HG03135 (cell line): ENCODE measurements around the gene FAM228B.
A peak's percentile ranks its signal among the peaks of the same experiment; 100 is the strongest.
"Not testable (repeated sequence)": the region's sequence is repeated elsewhere in the genome, so short reads cannot be mapped to it uniquely, and the experiment has no call there.

Experiments used
- ATAC-seq: cut with Tn5 transposase; IDR thresholded peaks from one replicate; pipeline ENCODE4 v1.9.1; 2021; ENCODE audit warnings: mild to moderate bottlenecking, moderate library complexity; ENCODE audit not compliant: unreplicated experiment

The FAM228B gene

GRCh38 chr2:24123195-24123921 lies at the start of gene FAM228B, which contains the start of gene PFN4:
FAM228B (plus strand) TSS chr2:24123469; CDS start chr2:24124362, 893 bp downstream.
PFN4 (minus strand) TSS chr2:24123334; CDS start chr2:24122535, 799 bp downstream.
- ATAC-seq, result peak; percentile 86

- ATAC-seq, result no peak
Measured at GRCh38 chr2:24073816-24074215, 49.5 kb upstream of the FAM228B start.

- no peak for ATAC-seq
Measured at GRCh38 chr2:24075259-24075658, 48.0 kb upstream of the FAM228B start.

DNA sequence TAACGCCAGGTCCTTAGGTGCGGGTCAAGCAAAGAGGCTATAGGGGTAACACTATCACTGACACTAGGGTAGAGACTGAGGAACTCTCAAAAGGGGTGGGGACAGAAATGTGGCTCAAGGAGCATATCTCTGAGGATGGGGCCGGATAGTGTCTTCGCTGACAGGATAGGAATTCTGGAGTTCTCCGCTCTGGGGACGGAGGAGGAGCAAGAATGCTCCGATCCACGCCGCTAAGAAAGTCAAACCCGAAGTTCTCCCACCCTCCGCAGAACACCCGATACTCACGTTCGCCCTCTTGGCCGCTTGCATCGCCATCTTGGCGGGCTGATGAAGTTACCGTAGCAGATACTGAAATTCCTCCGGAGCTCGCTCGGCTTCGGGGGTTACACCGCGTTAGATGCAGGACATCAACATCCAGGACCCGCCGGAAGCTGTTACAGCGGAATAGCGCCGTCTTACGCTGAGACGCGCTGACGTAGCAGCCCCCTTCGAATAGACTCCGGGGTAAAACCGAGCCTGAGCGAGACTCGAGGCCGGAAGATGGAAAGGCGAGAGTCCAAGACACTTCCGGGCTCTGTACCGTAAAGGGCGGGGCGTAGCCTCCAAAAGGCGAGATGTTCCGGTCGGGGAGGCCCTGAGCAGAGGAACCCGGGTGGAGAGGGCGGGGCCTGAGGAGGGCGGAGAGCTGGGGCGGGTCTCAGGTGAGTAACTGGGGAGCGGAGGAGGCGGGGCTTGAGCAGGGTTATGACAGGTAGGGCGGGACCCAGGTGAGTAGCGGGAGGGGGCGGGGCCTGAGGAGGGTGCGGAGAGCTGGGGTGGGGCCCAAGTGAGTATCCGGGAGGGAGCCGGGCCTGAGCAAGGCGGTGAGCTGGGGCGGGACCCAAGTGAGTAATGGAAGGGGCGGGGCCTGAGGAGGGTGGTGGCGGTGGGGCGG lies 47.1 kb upstream of the FAM228B start, which contains the start of gene SF3B6:
Gene SF3B6 (minus strand): TSS at position 412 of the 934 bp plus-strand sequence. CDS start 97 bp downstream, at position 315.
- peak; percentile 95 for ATAC-seq

- no peak for ATAC-seq
Measured at GRCh38 chr2:24076849-24077534, 46.3 kb upstream of the FAM228B start.

DNA sequence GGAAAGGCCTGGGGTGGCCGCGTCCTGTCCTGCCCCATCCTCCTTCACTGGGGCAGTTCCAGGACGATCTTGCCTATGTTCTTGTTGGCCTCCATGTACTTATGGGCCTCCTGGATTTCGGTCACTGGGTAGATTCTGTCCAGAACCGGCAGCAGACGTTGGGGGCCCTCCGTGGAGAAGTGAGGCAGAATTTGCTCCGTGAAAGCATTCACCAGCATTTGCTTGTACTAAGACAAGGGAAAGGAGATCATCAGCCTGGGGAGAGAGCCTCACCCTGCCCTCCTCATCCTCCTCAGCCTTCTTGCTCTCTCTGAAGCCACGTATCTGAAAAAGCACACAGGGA lies 45.8 kb upstream of the FAM228B start:
- no peak for ATAC-seq

DNA sequence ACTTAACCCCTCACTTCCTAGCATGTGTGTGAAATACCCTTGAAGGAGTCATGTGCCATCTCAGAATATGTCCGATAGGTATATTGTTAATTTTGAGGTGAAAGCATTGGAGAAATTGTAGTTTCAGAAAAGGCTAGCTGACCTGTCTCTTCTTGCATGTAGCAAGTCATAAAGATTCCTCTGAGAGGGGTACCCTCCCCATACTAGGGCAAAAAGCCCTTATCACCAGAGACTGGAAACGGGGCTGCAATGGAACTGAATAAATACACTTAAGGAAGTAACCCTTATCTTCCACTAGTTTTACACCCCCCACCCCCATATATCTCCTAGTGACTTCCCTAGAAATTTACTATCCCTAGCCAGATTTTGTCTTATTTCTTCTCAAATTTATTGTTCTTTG lies 45.4 kb upstream of the FAM228B start:
- ATAC-seq, result no peak

DNA sequence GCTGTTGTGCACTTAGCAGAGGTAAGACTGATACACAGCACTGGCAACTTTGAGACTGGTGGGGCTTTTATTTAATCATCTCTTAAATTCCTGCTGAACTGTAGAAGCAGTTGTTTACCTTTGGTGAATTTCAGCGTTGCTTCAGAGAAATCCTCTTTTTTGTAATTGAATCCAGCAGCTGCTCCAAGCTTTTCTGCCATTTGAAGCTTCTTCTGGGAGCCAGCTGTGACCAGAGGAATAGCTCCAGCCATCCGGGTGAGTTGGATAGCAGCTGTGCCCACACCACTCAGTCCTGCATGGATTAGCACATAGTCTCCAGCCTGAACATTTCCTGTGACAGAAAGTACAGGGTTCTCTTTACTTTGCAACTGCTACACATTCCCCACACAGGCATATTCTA lies 42.6 kb upstream of the FAM228B start:
- ATAC-seq, result no peak

GRCh38 chr2:24082787-24083566 lies 40.3 kb upstream of the FAM228B start:
- no peak for ATAC-seq

- peak; percentile 71 for ATAC-seq
Measured at GRCh38 chr2:24083567-24084385, 39.5 kb upstream of the FAM228B start.

DNA sequence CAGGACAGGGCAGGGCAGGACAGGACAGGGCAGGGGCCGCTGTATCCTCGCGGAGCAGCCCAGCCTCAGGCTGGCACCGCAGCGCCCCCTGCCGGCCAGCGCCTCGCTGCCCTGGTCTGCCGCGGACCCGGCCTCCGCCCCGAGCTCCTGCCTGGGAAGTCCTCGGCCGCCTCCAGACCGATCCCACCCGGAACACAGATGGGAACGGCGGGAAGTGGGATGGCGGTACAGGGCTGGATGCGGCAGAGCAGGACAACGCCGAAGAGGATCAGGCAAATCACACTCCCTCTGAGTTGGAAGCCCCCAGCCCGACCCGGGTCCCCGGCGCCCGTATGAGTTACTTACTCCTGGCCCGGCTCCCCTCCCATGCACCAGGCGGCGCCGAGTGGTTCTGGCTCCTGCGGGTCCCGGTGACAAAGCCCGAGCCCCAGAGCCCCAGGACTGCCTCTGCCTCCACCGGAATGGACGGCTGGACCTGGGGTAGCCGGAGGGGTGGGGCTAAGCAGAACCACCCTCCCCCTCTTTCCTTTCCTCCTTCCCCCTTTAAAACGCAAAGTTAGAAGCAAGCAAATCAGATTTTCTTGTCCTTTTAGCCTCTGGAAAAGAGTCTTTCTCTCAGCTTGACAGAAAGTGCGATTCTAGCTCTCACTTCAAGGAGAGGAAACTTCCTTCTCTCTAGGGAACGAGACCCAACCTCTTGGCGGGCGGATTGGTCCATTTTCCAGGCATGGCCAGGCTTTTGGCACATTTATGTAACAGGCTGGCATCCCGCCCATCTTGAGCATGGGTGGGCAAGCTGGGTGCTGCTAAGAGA lies 38.7 kb upstream of the FAM228B start, which contains the start of gene TP53I3:
Gene TP53I3 (minus strand): TSS at position 449 of the 814 bp plus-strand sequence. CDS start 508 bp downstream, outside the sequence.
- peak; percentile 80 for ATAC-seq

DNA sequence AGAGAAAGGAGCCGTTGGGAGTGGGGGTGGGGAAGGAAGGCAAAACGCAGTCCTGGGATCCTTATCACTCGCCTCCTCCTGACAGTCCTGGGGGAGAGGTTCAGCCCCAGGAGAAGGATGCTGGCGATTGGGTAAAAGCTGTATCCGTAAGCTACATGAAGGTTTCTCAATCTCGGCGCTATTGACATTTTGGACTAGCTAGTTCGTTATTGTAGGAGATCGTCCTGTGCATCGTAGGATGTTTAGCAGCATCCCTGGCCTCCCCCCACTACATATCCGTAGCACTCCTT lies 38.1 kb upstream of the FAM228B start:
- ATAC-seq, result no peak

DNA sequence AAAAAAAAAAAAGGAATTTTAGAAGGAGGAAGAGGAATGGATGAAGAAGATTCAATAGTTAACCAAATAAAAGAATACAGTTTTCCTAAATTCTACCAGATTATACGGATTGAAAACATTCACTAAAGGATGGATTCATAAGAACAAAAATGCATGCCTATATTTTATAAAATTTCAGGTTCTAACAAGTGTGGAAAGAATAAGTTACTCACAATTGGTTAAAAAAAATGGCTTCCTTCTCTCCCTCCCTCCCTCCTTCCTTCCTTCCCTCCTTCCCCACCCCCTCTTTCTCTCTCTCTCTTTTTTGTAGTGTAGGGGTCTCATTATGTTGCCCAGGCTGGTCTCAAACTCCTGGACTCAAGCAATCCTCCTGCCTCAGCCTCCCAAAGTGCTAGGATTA lies 37.0 kb upstream of the FAM228B start:
- no peak for ATAC-seq

DNA sequence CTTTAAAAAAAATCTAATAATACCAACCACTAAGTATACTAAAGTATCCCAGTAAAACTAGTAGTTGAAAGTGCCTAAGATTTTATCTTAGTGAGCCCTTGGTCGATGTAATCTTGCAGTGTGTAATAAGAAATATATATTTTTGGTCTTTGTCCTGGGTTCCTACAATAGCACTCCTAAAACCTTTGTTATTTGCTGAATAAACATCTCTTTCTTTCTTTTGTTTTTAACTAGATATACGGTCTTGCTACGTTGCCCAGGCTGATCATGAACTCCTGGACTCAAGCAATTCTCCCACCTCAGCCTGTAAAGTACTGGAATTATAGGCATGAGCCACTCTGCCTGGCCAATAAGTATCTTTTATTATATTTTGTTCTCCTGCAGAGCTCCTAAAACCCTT lies 36.2 kb upstream of the FAM228B start:
- ATAC-seq, result no peak

DNA sequence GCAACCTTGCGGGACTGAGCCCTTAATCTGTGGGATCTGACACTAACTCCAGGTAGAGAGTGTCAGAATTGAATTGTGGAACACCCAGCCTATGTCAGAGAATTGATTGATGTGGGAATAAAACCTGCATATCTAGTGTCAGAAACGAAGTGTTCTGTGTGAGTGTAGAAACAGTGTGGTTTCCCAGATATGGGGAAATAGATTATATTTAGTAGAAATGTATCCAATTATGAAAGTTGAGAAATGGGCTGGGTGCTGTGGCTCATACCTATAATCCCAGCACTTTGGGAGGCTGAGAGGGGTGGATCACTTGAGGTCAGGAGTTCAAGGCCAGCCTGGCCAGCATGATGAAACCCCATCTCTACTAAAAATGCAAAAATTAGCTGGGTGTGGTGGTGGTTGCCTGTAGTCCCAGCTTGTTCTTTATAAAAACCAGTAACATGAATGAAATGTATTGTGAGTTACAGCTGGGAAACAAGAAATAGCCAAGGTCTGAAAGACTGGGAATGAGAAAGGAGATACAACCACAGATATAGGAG lies 34.4 kb upstream of the FAM228B start:
- ATAC-seq, result no peak

GRCh38 chr2:24093270-24093669 lies 30.0 kb upstream of the FAM228B start:
- not testable (repeated sequence) for ATAC-seq

DNA sequence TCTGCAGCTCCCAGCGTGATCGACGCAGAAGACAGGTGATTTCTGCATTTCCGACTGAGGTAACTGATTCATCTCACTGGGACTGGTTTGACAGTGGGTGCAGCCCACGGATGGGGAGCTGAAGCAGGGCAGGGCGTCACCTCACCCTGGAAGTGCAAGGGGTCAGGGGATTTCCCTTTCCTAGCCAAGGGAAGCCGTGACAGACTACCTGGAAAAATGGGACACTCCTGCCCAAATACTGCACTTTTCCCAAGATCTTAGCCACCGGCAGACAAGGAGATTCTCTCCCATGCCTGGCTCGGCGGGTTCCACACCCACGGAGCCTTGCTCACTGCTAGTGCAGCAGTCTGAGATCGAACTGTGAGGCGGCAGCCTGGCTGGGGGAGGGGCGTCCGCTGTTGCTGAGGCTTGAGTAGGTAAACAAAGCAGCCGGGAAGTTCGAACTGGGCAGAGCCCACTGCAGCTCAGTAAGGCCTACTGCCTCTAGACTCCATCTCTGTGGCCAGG lies 28.0 kb upstream of the FAM228B start:
- not testable (repeated sequence) for ATAC-seq

- ATAC-seq, result not testable (repeated sequence)
Measured at GRCh38 chr2:24100732-24101131, 22.5 kb upstream of the FAM228B start.
